DND-41 (cell line): ENCODE measurements around the gene NRXN3.
A peak's percentile ranks its signal among the peaks of the same experiment; 100 is the strongest.
"Not testable (repeated sequence)": the region's sequence is repeated elsewhere in the genome, so short reads cannot be mapped to it uniquely, and the experiment has no call there.

Experiments used
- ATAC-seq: fragments of 200-7000 bp; cut with Tn5 transposase; 3 replicates; pipeline ENCODE4 v1.9.1; 2021; ENCODE audit warnings: low read depth; ENCODE audit not compliant: insufficient read depth
- DNase-seq: peaks from one replicate; pipeline ENCODE4 v3.0.0-alpha.2; 2020
- H2AFZ ChIP-seq: 2 replicates; pipeline ENCODE4 v1.6.0; 2012; ENCODE audit warnings: low read depth, low read length
- H3K27ac ChIP-seq: 2 replicates; pipeline ENCODE4 v1.5.1; 2012; ENCODE audit warnings: low read length, inconsistent platforms
- H3K27me3 ChIP-seq: fragments of 200-600 bp; sonication (generic); 2 replicates; pipeline ENCODE4 v1.6.0; 2012; ENCODE audit warnings: low read length, mild to moderate bottlenecking, inconsistent platforms; ENCODE audit not compliant: insufficient read depth, poor library complexity
- H3K36me3 ChIP-seq: 2 replicates; pipeline ENCODE4 v1.5.1; 2012; ENCODE audit warnings: low read length, inconsistent platforms; ENCODE audit not compliant: insufficient read depth
- H3K4me1 ChIP-seq: 2 replicates; pipeline ENCODE4 v1.5.1; 2012; ENCODE audit warnings: mild to moderate bottlenecking, low read length; ENCODE audit not compliant: insufficient read depth
- H3K4me2 ChIP-seq: 2 replicates; pipeline ENCODE4 v1.6.0; 2012; ENCODE audit warnings: mild to moderate bottlenecking, moderate library complexity, low read length, inconsistent platforms; ENCODE audit not compliant: insufficient read depth
- H3K4me3 ChIP-seq, 2 experiments: fragments of 200-600 bp in 1 of 2; shearing (Covaris generic) in 1 of 2; 2 replicates each; pipeline ENCODE4 v1.5.1; 2012 to 2016; ENCODE audit warnings: inconsistent platforms in 2 of 2, low read length in 2 of 2, mild to moderate bottlenecking in 2 of 2, low read depth in 1 of 2, moderate library complexity in 1 of 2
- H3K79me2 ChIP-seq: 2 replicates; pipeline ENCODE4 v1.6.0; 2012; ENCODE audit warnings: low read length, inconsistent platforms; ENCODE audit not compliant: insufficient read depth
- H3K9ac ChIP-seq: 2 replicates; pipeline ENCODE4 v1.6.0; 2012; ENCODE audit warnings: low read depth, mild to moderate bottlenecking, inconsistent platforms, low read length, moderate library complexity
- H3K9me3 ChIP-seq: 2 replicates; pipeline ENCODE4 v1.5.1; 2012; ENCODE audit warnings: low read length, moderate library complexity, mild to moderate bottlenecking, inconsistent platforms; ENCODE audit not compliant: insufficient read depth, severe bottlenecking
- H4K20me1 ChIP-seq: 2 replicates; pipeline ENCODE4 v1.6.0; 2012; ENCODE audit warnings: low read length; ENCODE audit not compliant: insufficient read depth
- EZH2 ChIP-seq: IDR thresholded peaks from 3 replicates; pipeline ENCODE4 v1.6.1; 2012; ENCODE audit warnings: borderline replicate concordance, low read depth, mild to moderate bottlenecking, moderate library complexity, low read length, inconsistent platforms; ENCODE audit not compliant: severe bottlenecking
- TF ChIP-seq, protein P1 (sequence below): IDR thresholded peaks from 2 replicates; pipeline ENCODE4 v1.5.1; 2012; ENCODE audit warnings: borderline replicate concordance, low read length, moderate library complexity, mild to moderate bottlenecking; ENCODE audit not compliant: poor library complexity, severe bottlenecking; ENCODE audit errors: extremely low read depth

The NRXN3 gene

DNA sequence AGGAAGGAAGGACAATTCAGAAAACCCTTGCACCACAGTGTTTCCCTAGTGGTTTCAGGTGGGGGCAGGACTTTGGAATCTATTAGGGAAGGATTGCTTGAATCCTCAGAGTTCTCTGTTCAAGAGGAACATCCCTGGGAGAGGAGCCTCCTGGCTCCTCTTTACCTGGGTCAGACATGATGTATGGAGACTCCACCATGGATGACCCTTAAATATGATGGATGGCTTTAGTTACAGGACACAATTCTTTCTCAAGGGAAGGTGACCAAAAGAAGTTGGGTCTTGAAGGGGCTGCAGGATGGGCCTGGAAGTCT, 396.6 kb downstream of the NRXN3 start:
- H3K27me3 ChIP-seq = no peaks in the 10 kb centered on the region
- H3K27ac ChIP-seq = no peak overlapping the region
- no peaks in the 10 kb centered on the region for H4K20me1 ChIP-seq
- 0 out of 3 replicates have a peak, but pooled peaks have one; percentile 9 for ATAC-seq
- H3K4me3 ChIP-seq = no peak overlapping the region
- no peaks in the 10 kb centered on the region for H3K79me2 ChIP-seq
- no peak overlapping the region for H3K4me2 ChIP-seq
- no peaks in the 10 kb centered on the region for H3K36me3 ChIP-seq
- TF ChIP-seq, protein P1, sequence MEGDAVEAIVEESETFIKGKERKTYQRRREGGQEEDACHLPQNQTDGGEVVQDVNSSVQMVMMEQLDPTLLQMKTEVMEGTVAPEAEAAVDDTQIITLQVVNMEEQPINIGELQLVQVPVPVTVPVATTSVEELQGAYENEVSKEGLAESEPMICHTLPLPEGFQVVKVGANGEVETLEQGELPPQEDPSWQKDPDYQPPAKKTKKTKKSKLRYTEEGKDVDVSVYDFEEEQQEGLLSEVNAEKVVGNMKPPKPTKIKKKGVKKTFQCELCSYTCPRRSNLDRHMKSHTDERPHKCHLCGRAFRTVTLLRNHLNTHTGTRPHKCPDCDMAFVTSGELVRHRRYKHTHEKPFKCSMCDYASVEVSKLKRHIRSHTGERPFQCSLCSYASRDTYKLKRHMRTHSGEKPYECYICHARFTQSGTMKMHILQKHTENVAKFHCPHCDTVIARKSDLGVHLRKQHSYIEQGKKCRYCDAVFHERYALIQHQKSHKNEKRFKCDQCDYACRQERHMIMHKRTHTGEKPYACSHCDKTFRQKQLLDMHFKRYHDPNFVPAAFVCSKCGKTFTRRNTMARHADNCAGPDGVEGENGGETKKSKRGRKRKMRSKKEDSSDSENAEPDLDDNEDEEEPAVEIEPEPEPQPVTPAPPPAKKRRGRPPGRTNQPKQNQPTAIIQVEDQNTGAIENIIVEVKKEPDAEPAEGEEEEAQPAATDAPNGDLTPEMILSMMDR = no peak
- no peak for TF ChIP-seq EZH2
- H3K9ac ChIP-seq = no peak overlapping the region
- no peaks in the 10 kb centered on the region for H3K9me3 ChIP-seq
- no peak overlapping the region for H2AFZ ChIP-seq
- no peaks in the 10 kb centered on the region for H3K4me1 ChIP-seq
- no peak for DNase-seq

DNA sequence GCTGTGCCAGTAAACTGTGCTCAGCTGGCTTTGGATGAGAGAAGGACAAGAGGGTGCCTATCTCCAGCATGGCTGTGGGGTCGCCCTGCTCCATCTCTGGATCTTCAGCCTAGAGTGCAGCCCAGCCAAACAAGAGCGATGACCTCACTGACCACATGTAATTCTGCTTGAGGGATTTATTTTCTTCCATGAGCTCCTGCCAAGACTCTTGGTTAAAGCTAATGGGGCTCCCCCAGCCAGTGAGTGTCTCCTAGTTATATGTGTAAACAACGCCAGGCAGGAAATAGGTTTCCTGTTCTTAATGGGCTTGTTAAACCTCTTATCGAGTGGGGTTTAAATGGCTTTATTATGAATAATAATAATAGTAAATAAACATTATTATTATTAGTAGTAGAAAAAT, 397.2 kb downstream of the NRXN3 start:
- H3K4me1 ChIP-seq = no peaks in the 10 kb centered on the region
- H3K27ac ChIP-seq = no peak overlapping the region
- no peak overlapping the region for H3K4me2 ChIP-seq
- no peaks in the 10 kb centered on the region for H3K27me3 ChIP-seq
- TF ChIP-seq, protein P1 = no peak
- TF ChIP-seq EZH2 = no peak
- no peaks in the 10 kb centered on the region for H3K9me3 ChIP-seq
- H3K9ac ChIP-seq = no peak overlapping the region
- H3K79me2 ChIP-seq = no peaks in the 10 kb centered on the region
- no peak overlapping the region for H3K4me3 ChIP-seq
- H4K20me1 ChIP-seq = no peaks in the 10 kb centered on the region
- H3K36me3 ChIP-seq = no peaks in the 10 kb centered on the region
- no peak for ATAC-seq
- H2AFZ ChIP-seq = no peak overlapping the region
- no peak for DNase-seq

DNA sequence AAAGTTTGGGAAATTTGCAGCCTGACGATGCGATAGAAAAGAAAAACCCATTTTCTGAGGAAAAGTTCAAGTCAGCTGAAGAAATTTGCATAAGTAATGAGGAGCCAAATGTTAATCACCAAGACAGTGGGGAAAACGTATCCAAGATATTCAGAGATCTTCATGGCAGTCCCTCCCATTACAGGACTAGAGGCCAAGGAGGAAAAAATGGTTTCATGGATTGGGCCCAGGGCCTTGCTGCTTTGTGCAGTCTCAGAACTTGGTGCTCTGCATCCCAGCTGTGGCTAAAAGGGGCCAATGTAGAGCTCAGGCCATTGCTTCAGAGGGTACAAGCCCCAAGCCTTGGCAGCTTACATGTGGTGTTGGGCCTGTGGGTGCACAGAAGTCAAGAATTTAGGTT, 403.6 kb downstream of the NRXN3 start:
- H3K27me3 ChIP-seq = not testable (repeated sequence)

DNA sequence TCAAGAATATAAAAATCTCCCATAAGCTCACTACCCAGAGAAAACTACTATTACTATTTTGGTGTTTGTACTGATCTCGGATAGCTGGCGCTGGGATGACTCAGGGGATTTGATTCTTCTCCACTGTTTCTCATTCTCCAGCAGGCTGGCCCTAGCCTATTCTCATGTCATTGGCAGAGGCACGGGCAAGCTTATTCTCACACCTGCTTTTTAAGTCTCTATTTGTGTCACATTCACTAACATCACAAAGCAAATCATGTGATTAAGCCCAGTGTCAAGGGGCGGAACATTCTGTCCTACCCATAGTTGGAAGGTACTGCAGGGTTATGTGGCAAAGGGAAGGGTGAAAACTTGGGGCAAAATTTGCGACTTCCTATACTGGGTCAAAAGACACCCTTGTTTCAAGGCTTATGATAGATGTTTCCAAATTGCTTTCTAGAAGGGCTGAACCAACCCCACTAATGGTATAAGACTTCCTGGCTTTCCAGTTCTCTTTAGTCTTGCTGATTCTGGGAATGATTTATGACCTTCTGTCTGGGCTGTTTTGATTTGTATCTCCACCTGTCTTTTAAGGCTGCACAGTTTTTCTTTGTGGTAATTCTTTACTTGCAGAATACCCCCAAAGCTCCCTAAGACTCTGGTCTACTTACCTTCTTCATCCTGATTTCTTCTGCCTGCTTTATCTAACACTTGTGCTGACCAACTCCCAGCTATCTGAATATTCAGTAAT, 406.4 kb downstream of the NRXN3 start:
- H3K27ac ChIP-seq = no peak overlapping the region
- no peak overlapping the region for H2AFZ ChIP-seq
- H3K27me3 ChIP-seq = no peaks in the 10 kb centered on the region
- H3K9me3 ChIP-seq = peaks cover 16% of the 10 kb centered on the region
- H3K36me3 ChIP-seq = no peaks in the 10 kb centered on the region
- no peaks in the 10 kb centered on the region for H4K20me1 ChIP-seq
- no peak overlapping the region for H3K4me2 ChIP-seq
- TF ChIP-seq, protein P1 = no peak
- TF ChIP-seq EZH2 = no peak
- no peak for ATAC-seq
- no peak overlapping the region for H3K4me3 ChIP-seq
- no peak for DNase-seq
- H3K4me1 ChIP-seq = no peaks in the 10 kb centered on the region
- no peaks in the 10 kb centered on the region for H3K79me2 ChIP-seq
- no peak overlapping the region for H3K9ac ChIP-seq

More for the DNA sequence above, 403.6 kb downstream of the NRXN3 start:
- H3K4me3 ChIP-seq, ATAC-seq, H2AFZ ChIP-seq, H3K79me2 ChIP-seq, H3K36me3 ChIP-seq, H3K4me1 ChIP-seq, H3K4me2 ChIP-seq, DNase-seq, H3K9ac ChIP-seq, H4K20me1 ChIP-seq, H3K27ac ChIP-seq: not testable (repeated sequence)
- peaks cover 16% of the 10 kb centered on the region for H3K9me3 ChIP-seq
